Breast epithelium (tissue), 4 donors: Measurements from ENCODE around the gene DCAKD. TPM values are rescaled to one million over a fixed set of nuclear protein-coding genes. Genes with fewer than 3 reads are reported as not detected.

ENCODE experiments used
- DNase-seq, 2 donors: peaks; one replicate each; pipeline ENCODE4 v3.0.0-alpha.2; 2019; ENCODE audit warnings: low spot score in 2 of 2
- H3K27ac ChIP-seq, 2 donors: fragments of 200-600 bp; sonication (generic) in 1 of 2; one replicate each; pipeline ENCODE4 v1.5.1; 2016 to 2019; ENCODE audit warnings: mild to moderate bottlenecking in 1 of 2
- H3K27me3 ChIP-seq, 2 donors: fragments of 200-600 bp; sonication (generic) in 1 of 2; one replicate each; pipeline versions ENCODE4 v1.5.1 to v1.6.0; 2017 to 2019; ENCODE audit warnings: control low read depth in 1 of 2, mild to moderate bottlenecking in 1 of 2
- H3K36me3 ChIP-seq: fragments of 200-600 bp; one replicate; pipeline ENCODE4 v1.5.1; 2019
- H3K4me1 ChIP-seq, 2 donors: fragments of 200-600 bp; sonication (generic); one replicate each; pipeline ENCODE4 v1.5.1; 2016 to 2019; ENCODE audit warnings: control low read depth in 1 of 2
- H3K4me3 ChIP-seq, 3 donors: fragments of 200-600 bp; sonication (generic); 1 replicate in 2 of 3; 2 replicates in 1 of 3; pipeline ENCODE4 v1.5.1; 2016 to 2019; ENCODE audit warnings: mild to moderate bottlenecking in 3 of 3, moderate library complexity in 2 of 3
- H3K9me3 ChIP-seq, 2 donors: fragments of 200-600 bp; sonication (generic) in 1 of 2; one replicate each; pipeline ENCODE4 v1.5.1; 2016 to 2019; ENCODE audit warnings: control low read depth in 1 of 2
- CTCF ChIP-seq, 3 donors: fragments of 450-650 bp; IDR thresholded peaks; one replicate each; pipeline ENCODE4 v1.5.1; 2016 to 2017; ENCODE audit warnings: antibody characterized with exemption in 3 of 3, mild to moderate bottlenecking in 3 of 3, moderate library complexity in 3 of 3
- POLR2A ChIP-seq: fragments of 450-650 bp; IDR thresholded peaks from one replicate; pipeline ENCODE4 v1.6.1; 2016; ENCODE audit warnings: antibody characterized with exemption, mild to moderate bottlenecking, moderate library complexity
- POLR2AphosphoS5 ChIP-seq, 3 donors: sonication (generic); formaldehyde crosslinking; IDR thresholded peaks; one replicate each; pipeline ENCODE4 v1.6.1; 2017; ENCODE audit warnings: antibody characterized with exemption in 3 of 3
- intact Hi-C: fragments of 100-400 bp; cut with DNase I; formaldehyde crosslinking; loops from one replicate; pipeline ENCODE4 v1.15.1; 2023; ENCODE audit warnings: low total_unique reads
- total RNA-seq, 3 donors: library from RNA; depleted of rRNA; stranded (reverse); fragments of >200 nt; gene quantifications; one replicate each; pipeline ENCODE4 v1.1.0, GENCODE V29; 2016

DCAKD gene
- total RNA-seq, 3 donors from 2014 or later, result 44.0 to 76.8 (median 48.2) TPM

GRCh38 chr17:44988044-44988942 lies 63.1 kb downstream of the DCAKD start:
- Histone ChIP-seq H3K4me1 (no peaks in the 10 kb centered on the region), H3K36me3 (no peaks in the 10 kb centered on the region), H3K27ac (no peak overlapping the region), H3K4me3 (no peak overlapping the region), H3K9me3 (no peaks in the 10 kb centered on the region), H3K27me3 (no peaks in the 10 kb centered on the region)
- no peak for TF ChIP-seq CTCF (IDR thresholded peaks at IDR 0.05)
- TF ChIP-seq POLR2A, result no peak
- TF ChIP-seq POLR2AphosphoS5 (IDR thresholded peaks at IDR 0.05), result no peak
- no peak for DNase-seq
- intact Hi-C loops, result no loop called here

- H3K4me3 ChIP-seq, result no peak overlapping the region
- no peak overlapping the region for H3K27ac ChIP-seq
- H3K4me1 ChIP-seq, result no peaks in the 10 kb centered on the region
- intact Hi-C loops, result no loop called here
- DNase-seq, result no peak
- no peaks in the 10 kb centered on the region for H3K9me3 ChIP-seq
- H3K27me3 ChIP-seq, result no peaks in the 10 kb centered on the region
- TF ChIP-seq POLR2A (no peak), POLR2AphosphoS5 (IDR thresholded peaks at IDR 0.05) (no peak), CTCF (IDR thresholded peaks at IDR 0.05) (no peak)
- no peaks in the 10 kb centered on the region for H3K36me3 ChIP-seq
Observed at GRCh38 chr17:44983563-44983962, 67.9 kb downstream of the DCAKD start.

GRCh38 chr17:44982113-44982702 lies 69.2 kb downstream of the DCAKD start:
- intact Hi-C loops, result no loop called here
- Histone ChIP-seq H3K4me3 (no peak overlapping the region), H3K36me3 (no peaks in the 10 kb centered on the region), H3K27ac (peak overlapping the region; percentile 38 to 70), H3K9me3 (no peaks in the 10 kb centered on the region), H3K27me3 (no peaks in the 10 kb centered on the region), H3K4me1 (no peaks in the 10 kb centered on the region)
- no peak for TF ChIP-seq POLR2AphosphoS5 (IDR thresholded peaks at IDR 0.05)
- no peak for TF ChIP-seq POLR2A
- no peak for TF ChIP-seq CTCF (IDR thresholded peaks at IDR 0.05)
- DNase-seq, result no peak

- Histone ChIP-seq H3K4me3 (peak overlapping the region in 2 of 3 donors; percentile 24 to 39), H3K36me3 (no peaks in the 10 kb centered on the region), H3K9me3 (no peaks in the 10 kb centered on the region), H3K27ac (peak overlapping the region; percentile 70 to 75), H3K27me3 (no peaks in the 10 kb centered on the region), H3K4me1 (no peaks in the 10 kb centered on the region)
- DNase-seq, result no peak
- no peak for TF ChIP-seq POLR2A
- TF ChIP-seq POLR2AphosphoS5 (IDR thresholded peaks at IDR 0.05), result no peak
- TF ChIP-seq CTCF (IDR thresholded peaks at IDR 0.05), result no peak
- intact Hi-C loops, result no loop called here
Observed at GRCh38 chr17:44981221-44981968, 70.0 kb downstream of the DCAKD start.
